Islet precursor cell (in vitro differentiated cells): ENCODE data around the gene PDE6H.

Source experiments
- DNase-seq: peaks from one replicate; pipeline ENCODE4 v3.0.0-alpha.2; 2018

Gene PDE6H

GRCh38 chr12:14952299-14952921 is 20.4 kb upstream of the PDE6H start:
- DNase-seq: peak; percentile 75

GRCh38 chr12:14953752-14954151 is 19.1 kb upstream of the PDE6H start:
- no peak for DNase-seq

- no peak for DNase-seq
Observed at GRCh38 chr12:14954269-14954668, 18.6 kb upstream of the PDE6H start.

- DNase-seq: no peak
Observed at GRCh38 chr12:14956024-14956891, 16.6 kb upstream of the PDE6H start.

GRCh38 chr12:14956905-14957304 is 15.9 kb upstream of the PDE6H start:
- DNase-seq: no peak

- DNase-seq: no peak
Observed at GRCh38 chr12:14957551-14958168, 15.2 kb upstream of the PDE6H start.

GRCh38 chr12:14958361-14959125 is 14.3 kb upstream of the PDE6H start:
- no peak for DNase-seq

- DNase-seq: no peak
Observed at GRCh38 chr12:14959126-14959440, 13.8 kb upstream of the PDE6H start.

- DNase-seq: no peak
Observed at GRCh38 chr12:14959463-14959862, 13.4 kb upstream of the PDE6H start.

GRCh38 chr12:14959916-14960496 is 12.8 kb upstream of the PDE6H start:
- no peak for DNase-seq

GRCh38 chr12:14960548-14961465 is 12.0 kb upstream of the PDE6H start:
- peak; percentile 83 for DNase-seq

GRCh38 chr12:14961466-14962152 is 11.2 kb upstream of the PDE6H start, which contains the start of gene ARHGDIB:
TSS of gene ARHGDIB (minus strand) at chr12:14961601. CDS start at chr12:14950712, 10,889 bp downstream.
- DNase-seq: no peak

GRCh38 chr12:14962153-14962539 is 10.7 kb upstream of the PDE6H start:
- no peak for DNase-seq

- no peak for DNase-seq
Observed at GRCh38 chr12:14962797-14963196, 10.0 kb upstream of the PDE6H start.

- no peak for DNase-seq
Observed at GRCh38 chr12:14963520-14963919, 9.3 kb upstream of the PDE6H start.

- DNase-seq: no peak
Observed at GRCh38 chr12:14964406-14964805, 8.4 kb upstream of the PDE6H start.

GRCh38 chr12:14965221-14965620 is 7.6 kb upstream of the PDE6H start:
- no peak for DNase-seq

GRCh38 chr12:14968478-14968877 is 4.4 kb upstream of the PDE6H start:
- DNase-seq: no peak

- DNase-seq: no peak
Observed at GRCh38 chr12:14970473-14970872, 2.4 kb upstream of the PDE6H start.

- DNase-seq: no peak
Observed at GRCh38 chr12:14974633-14975032, 1.8 kb downstream of the PDE6H start.

- DNase-seq: no peak
Observed at GRCh38 chr12:14975457-14975856, 2.6 kb downstream of the PDE6H start.
